Activated T-cell treated with anti-CD3 and anti-CD28 coated beads, Interleukin-2, amount 50 U/mL, for 48 hours (primary cell): ENCODE results near the gene HRK.
A peak's percentile ranks its signal among the peaks of the same experiment; 100 is the strongest.

Experiments used
- DNase-seq, 2 experiments: peaks; one replicate each; pipeline ENCODE4 v3.0.0-alpha.2; 2020

HRK gene

DNA sequence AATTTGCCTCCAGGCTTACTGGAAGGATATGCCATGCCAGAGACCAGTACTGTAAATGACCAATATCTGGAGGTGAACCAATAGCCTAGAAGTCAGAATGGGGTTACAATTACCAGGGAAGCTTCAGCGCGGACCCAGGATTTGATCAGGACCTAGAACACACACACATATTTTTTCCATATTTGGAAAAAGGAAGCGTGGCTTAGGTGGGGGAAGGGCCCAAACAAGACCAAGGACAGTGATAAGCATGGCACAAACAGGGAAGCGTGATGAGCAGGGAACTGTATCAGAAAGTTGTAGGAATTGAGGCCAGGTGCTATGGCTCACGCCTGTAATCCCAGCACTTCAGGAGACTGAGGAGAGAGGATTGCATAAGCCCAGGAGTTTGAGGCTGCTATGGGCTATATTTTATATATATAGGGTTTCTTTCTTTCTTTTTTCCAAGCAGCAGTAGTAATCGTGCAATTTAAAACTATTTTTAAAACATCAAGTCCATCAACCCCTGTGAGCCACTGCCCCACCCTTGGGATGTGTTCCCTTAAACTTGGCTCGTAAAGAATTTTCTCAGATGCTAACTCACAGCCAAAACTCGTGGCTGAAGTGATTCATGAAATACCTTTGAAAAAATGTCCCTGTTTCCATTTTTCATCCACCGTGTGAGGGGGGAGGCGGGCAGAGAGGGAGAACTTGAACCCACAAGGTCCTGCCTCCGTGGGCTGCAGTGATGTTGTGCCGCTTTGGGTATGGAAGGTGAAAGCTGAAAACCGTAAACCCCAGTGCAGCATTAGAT is 16.7 kb downstream of the HRK start:
- no peak for DNase-seq

DNA sequence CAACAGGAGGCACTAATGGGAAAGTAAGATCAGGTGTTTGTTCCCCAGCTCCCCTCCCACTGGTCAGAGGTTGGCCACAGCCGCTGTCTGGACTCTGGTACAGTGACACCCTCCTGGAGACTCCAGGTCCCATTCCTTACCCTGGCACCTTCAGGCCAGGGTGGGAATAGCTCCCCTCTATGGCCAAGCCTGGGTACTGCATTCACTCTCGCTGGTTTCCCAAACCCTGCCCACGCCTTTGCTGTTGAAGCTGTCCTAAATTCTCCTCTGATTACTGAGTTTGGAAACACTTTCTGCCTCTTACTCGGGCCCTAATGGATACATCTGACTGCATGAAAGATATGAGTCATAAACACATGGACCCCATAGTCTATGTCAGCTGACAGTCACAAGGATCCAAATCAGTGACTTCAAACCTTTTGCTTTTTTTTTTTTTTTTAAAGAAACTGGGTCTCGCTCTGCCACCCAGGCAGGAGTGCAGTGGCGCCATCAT is 17.9 kb downstream of the HRK start:
- DNase-seq = peak; percentile 24 to 43

DNA sequence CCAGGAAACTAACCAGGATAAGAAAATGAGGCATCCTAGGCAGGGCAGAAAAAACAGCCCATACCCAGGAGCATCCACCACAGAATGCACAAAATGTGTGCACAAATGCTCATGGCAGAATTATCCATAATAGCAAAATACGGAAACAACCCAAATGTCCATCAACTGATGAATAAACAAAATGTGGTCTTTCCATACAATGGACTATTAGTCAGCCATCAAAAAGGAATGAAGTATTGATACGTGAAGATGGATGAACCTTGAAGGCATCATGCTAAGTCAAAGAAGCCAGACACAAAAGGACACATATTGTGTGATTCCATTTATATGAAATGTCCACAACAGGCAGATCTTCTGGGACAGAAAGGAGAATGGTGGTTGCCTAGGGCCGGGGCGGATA is 19.1 kb downstream of the HRK start:
- no peak for DNase-seq

DNA sequence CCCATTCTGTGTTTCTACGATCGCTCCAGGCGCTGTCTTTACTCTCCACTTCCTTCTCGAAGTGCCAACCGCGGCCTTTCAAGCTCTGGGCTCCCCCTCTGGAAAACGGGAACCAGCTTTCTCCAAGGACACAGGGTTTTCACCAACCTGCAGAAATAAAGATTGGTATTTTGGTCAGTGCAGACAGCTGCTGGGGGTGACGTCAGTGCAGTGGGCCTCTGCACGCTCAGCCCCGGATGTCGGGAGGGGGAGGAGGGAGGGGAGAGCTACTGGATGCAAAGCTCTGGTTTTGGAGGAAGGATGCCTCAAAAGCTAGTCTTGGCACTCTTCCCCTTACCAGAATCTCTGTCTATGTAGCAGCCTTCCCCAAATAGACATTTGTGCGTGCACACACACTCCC is 19.9 kb downstream of the HRK start:
- DNase-seq = peak; percentile 24 to 37

DNA sequence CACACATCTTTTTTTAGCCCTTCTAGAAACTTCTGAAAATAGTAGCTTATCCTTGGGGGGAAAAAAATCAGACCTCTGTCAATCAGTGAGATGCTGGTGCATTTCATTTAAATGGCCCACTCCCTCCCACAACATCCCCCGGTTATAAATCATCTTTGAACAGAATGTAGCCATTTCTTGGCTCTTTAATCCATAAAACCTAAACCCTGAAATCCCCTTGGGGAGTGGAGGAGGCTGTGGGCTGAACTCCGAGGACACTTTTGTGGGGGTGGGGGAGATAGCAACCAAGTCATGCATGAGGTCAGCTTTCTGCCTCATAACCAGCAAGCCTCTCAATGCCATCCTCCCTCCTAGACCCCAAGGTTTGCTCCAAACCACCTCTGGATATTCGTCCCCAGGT is 21.0 kb downstream of the HRK start:
- DNase-seq = no peak

DNA sequence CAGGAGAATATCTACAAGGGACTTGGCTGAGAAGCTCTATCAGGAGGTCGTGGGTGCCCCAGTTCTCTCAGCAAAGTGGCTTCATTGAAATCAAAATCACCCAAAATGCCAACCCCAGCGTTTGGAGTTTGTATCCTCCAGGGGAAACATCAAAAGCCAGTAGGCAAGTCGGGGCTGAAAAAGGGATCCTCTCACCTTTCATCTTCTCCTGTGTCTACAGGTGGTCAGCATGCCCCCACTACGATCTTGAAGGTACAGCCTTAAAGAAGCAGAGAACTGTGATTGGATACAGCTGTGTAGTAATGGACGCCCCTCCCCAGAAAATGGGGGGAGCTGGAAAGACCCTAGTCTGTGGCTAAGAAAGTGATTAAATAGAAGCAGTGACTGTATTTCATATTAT is 22.2 kb downstream of the HRK start:
- no peak for DNase-seq

DNA sequence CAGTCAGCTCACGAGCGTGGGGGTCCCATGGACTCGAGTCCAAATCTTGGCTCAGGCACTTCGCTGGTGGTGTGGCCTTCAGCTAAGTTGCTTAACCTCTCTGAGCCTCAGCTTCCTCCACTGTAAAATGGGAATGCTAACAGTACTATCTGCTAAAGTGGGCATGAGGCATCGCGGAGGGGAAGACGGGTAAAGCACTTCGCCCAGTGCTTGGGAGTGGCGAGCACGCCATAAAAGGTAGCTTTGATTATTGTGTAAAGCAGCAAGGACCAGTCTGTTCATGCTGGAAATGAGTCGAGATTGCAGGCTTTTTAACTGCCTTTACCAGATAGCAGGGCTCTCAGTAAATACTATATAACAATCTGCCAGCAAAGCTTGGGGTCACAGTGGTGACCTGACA is 24.5 kb downstream of the HRK start:
- DNase-seq = no peak

DNA sequence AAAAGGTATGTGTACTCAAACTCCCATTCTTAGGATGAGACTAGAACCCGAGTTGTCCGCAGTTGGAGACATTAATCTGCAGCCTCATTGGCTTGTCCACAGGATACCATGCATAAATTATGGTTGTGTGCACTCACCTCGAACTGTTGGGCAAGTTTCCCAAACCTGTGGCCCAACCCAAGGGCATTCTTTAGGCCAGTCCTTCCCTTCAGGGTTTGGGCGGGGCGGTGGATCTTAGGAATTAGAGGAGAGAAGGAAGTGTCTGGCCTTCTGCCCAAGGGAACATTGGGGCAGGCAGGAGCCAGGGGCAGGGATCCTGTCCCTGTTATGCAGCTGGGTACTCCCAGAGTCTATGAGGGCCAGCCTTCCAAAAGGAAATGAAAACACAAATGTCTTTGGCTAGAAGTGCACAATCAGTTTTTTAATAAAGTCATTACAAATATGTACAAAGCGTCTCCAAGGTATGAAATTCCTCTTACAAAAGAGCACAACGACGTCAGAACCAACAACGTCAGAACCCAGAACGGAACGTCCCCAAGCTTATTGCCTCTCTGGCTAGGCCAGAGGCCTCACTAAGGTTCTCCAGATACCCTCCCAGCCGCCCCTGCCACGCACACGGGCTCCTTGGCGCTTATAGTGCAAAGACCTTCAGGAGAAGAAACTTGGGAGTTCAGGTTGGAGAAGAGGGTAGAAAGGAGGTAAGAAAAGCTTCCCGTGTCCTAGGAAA is 25.3 kb downstream of the HRK start:
- DNase-seq = no peak

DNA sequence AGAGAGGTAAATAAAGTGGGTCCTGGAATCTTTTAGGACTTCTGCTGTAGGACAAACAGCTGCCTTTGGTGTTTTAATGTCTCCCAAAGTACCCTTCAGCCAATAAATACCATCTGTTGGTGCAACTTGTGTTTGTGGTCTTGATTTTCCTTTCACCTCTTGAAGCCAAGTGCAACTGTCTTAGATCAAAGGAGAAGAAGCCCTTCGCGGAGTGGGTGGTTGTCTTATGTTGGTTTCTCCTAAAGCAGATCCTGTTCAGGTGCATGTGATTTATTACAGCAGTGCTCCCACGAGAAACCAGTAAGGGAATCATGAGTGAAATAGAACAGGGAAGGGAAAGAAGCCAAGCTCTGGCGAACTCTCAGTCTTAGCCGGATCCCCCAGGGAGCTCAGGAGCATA is 27.7 kb downstream of the HRK start:
- DNase-seq = no peak

DNA sequence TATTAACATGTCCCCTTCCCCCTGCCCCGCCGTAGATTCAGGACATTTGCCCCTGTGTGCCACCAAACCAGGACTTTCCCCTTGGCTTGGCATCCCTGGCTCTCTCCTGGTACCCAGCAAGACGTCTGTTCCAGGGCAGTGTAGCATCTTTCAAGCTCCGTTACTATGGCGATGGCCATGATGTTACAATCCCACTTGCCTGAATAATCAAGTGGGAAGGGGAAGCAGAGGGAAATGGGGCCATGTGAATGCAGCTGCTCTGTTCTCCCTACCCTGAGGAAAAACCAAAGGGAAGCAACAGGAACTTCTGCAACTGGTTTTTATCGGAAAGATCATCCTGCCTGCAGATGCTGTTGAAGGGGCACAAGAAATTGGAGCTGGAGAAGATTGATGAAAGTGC is 28.9 kb downstream of the HRK start:
- DNase-seq = no peak

DNA sequence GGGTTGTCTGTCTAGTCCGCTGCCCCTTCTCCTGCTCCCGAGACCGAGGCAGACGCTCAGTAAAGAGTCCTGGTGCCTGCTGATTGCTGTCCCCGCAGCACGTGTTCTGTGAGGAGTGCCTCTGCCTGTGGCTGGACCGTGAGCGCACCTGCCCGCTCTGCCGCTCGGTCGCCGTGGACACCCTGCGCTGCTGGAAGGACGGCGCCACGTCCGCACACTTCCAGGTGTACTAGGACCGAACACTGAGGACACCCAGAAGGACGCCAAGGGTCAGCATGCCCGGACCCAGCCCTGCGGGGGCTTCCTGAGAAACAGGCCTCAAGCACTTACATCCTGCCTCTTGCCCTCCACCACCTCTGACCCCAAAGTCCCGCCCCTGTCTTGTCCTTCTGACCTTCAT is 32.0 kb downstream of the HRK start:
- DNase-seq = no peak

DNA sequence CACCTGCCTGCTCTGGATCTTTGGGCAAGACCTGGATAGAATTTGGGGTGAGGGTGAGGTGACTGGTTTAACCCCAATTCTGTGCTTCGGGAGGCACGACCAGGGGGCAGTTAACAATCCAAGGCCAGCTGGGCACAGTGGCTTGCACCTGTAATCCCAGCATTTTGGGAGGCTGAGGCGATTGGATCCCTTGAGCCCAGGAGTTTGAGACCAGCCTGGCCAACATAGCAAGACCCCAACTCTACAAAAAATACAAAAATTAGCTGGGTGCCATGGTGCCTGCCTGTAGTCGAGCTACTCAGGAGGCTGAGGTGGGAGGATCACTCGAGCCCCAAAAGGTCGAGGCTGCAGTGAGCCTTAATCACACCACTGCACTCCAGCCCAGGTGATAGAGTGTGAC is 38.2 kb downstream of the HRK start:
- DNase-seq = no peak

DNA sequence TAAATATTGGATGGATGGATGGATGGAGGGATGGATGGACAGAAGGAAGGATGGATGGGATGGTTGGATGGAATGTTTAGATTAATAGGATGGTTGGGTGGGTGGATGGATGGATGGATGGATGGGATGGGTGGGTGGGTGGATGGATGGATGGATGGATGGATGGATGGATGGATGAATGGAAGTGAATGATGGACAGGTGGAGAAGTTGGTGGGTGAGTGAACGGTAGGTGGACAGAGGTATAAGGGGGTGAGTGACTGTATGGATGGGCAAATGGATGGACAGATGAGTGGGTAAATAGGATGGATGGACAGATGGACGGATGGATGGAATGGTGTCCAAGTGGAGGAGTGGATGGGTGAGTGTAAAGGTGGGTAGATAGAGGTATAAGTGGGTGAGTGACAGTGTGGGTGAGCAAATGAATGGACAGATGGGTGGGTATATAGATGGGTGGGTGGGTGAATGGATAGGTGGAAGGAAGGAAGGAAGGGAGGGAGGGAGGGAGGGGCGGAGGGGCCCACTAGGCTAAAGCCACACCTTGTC is 41.9 kb downstream of the HRK start:
- no peak for DNase-seq

DNA sequence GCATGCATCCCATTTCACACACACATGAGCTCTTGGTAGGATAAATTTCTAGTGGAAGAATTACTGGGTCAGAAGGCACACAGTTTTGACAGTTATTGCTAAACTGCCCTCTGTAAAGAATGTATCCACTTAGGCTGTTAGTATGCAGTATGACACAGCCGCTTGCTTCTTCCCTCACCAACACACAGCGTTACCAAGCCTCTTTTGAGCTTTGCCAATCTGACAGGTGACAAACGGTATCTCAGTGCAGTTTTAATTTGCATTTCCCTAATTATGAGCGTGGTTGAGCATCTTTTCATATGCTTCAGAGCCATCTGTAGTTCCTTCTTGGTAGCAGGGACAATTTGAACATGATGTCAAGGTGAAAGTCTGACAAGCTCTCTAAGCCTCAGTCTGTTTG is 42.9 kb downstream of the HRK start:
- DNase-seq = no peak

DNA sequence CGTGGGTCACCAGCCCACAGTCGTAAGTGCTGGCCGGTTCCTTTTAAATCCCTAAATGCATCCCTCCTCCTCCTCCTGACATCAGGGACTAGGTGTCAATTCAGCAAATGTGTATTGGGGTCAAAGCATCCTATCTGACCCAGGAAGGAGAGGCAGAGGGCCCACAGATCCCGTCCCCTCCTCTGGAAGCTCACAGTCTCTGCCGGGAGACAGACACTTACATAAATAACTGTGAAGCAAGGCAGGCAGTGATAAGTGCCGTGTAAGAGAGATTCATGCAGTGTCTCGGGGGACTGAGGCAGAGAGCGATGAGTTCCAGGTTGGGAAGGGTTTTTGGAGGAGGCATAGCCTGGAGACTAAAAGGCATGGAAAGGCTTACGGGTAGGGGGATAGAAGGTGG is 44.1 kb downstream of the HRK start:
- no peak for DNase-seq

DNA sequence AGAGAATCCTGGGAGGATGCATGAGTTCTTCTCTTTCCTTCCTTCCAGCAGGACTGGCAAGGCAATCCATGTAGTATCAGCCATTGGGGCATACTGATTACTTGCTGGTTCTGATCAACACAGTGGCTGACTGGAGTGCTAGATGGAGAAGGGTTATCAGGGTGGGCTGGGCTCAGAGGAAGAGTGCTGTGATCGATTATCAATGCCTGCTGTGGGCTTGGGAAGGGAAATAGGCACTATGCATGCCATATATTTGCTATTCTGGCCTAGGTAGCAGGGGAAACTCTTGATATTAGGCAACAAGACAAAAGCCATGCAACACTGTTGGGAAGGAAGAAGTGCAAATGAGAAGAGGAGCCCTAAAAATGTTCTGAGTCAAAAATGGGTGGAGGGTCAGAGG is 45.8 kb downstream of the HRK start:
- no peak for DNase-seq

DNA sequence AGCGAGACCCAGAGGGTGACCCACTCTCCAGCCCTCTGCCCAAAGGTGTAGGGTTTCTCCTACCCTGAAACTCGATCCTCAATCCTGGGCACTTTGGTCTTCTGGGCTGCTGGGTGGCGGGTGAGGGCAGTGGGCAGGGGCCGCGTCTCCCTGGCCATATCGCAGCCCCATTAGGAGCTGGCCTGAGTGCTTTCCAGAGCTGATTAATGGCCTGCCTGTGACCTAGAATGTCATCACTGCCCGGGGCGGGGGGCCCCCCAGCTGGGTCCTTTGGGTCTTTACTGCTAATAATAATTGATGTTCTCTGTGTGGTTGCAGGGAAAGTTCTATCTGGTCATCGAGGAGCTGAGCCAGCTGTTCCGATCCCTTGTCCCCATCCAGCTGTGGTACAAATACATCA is 47.8 kb downstream of the HRK start:
- DNase-seq = no peak

DNA sequence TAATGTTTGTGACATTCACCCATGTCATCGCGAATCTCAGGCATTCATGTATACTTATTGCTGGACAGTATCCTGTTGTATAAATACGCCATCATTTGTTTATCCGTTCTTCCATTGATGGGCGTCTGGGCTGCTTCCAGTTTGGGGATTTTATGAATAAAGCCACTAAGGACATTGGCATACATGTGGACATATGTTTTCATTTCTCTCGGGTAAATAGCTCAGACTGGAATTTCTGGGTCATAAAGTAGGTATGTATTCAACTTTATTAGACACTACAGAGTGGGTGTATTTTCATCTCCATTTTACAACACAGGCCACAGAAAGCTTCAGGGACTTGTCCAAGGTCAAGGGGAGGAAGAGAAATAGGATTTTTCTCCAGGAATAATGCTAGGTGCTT is 48.9 kb downstream of the HRK start:
- no peak for DNase-seq

DNA sequence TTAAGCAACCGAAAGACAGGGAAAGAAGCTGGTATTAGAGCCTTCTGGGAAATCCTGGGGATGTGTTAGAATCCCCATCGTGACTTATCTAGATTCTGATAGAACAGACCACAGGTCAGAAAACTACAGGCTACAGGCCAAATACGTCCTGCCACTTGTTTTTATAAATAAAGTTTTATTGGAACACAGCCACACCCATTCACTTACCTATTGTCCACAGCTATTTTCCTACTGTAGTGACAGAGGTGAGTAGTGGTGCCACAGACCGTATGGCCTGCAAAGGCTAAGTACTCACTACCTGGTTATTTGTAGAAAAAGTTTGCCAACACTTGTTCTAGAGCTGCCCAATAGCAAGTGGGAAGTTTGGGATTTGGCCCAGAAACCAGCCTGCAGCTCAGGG is 53.8 kb downstream of the HRK start:
- DNase-seq = no peak

DNA sequence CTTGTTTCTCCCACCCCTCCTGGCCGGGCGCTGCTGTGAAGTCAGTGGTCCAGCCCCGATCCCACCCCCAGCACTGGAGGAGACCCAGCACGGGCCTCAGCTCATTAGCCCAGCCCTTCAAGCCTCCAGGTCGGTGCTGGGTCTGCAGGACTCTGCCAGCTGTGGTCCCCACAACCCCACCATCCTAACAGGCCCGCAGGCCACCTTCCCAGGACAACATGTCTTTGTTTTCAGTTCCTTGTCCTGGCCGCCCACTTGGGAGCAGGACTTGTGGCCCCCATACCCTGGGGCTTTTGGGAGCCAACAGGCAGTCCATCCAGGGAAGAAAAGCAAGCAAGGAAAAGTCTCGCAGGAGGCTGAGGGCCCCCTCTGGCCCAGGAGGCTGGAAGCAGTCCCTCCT is 60.0 kb downstream of the HRK start:
- no peak for DNase-seq

DNA sequence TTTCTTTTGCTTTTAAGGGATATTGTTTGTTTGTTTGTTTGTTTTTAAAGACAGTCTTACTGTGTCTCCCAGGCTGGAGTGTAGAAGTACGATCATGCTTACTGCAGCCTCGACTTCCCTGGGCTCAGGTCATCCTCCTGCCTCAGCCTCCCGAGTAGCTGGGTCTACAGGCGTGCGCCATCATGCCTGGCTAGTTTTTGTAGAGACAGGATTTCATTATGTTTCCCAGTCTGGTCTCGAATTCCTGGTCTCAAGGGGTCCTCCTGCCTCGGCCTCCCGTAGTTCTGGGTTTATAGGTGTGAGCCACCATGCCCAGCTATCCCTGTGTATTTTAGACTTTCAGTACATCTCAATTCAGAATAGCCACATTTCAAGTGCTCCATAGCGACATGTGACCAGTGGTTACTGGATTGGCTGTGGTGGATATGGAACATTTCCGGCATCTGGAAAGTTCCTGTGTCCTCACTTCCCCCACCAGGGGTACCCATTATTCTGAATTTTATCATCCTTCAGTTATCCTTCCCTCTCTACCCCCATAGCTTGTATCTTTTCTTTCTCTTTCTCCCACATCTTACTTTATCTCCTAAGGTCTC is 61.1 kb downstream of the HRK start:
- DNase-seq = no peak

DNA sequence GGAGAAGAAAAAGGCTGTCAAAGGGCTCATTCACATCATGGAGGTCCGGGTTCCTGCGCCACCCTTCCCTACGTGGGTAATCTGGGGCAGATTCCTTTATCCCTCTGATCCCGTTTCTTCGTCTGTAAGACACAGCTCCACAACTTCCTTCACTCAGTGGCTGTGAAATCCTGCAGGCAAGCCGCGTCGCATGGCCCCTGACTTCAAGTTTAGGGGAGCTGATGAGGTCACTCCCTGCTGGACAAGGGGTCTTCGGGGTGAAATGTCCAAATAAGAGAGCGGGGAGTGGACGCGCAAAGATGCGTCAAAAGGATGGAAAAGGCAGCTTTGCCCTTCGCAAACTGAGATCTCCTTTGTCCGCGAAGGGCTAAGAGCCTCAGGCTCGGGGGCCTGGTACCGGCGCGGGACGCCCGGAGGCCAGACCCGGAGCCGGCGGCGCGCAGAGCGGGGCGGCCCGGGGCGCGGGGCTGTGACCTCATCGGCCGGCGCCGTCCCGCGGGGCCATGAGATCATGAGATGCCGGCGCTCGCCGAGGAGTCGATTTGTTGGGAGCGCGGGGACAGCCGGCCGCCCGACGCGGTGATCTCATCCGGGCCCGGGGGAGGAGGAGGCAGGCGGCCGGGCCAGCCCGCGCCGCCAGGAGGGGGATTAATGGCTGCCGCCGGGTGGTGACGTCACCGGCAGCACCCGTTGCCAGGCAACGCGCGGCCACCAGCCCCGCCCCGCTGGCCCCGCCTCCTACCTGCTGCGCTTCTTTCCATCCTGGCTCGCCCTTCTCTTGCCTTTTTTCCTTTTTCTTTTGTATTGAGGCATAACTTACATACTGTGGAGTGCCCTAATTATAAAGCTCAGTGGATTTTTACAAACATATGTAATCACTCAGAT is 62.1 kb downstream of the HRK start:
- DNase-seq = peak; percentile 87 to 92

DNA sequence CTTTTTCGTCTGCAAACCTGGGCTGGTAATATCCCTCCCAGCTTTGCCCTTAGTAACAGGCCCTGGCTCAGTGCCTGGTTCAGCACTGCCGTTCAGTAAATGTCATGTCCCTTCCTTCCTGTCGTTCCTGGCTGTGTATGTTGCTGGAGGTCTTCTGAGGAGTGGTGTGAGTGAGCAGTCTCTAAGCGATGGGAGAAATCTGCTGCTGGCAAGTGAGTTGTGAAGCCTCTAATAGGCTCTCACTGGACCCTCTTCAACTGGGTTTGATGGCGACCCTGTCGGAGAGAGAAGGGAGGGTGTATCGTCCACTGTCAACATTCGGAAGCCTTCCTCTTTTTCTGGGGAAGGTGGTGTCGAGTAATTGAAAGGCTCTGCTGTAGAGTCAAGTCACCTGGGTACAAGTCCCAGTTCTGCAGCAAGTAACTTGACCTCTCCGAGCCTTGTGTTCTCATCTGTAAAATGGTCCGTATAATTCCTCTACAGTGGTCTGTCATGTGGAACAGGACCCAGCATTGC is 62.8 kb downstream of the HRK start:
- peak; percentile 26 to 27 for DNase-seq
